Stromal cell of bone marrow (primary cell): Measurements from ENCODE around the gene PDE8B.
A peak's percentile ranks its signal among the peaks of the same experiment; 100 is the strongest.
"Not testable (repeated sequence)": the region's sequence is repeated elsewhere in the genome, so short reads cannot be mapped to it uniquely, and the experiment has no call there.

Experiments
- DNase-seq: peaks from one replicate; pipeline ENCODE4 v3.0.0-alpha.2; 2012; ENCODE audit warnings: low read depth

The PDE8B gene

DNA sequence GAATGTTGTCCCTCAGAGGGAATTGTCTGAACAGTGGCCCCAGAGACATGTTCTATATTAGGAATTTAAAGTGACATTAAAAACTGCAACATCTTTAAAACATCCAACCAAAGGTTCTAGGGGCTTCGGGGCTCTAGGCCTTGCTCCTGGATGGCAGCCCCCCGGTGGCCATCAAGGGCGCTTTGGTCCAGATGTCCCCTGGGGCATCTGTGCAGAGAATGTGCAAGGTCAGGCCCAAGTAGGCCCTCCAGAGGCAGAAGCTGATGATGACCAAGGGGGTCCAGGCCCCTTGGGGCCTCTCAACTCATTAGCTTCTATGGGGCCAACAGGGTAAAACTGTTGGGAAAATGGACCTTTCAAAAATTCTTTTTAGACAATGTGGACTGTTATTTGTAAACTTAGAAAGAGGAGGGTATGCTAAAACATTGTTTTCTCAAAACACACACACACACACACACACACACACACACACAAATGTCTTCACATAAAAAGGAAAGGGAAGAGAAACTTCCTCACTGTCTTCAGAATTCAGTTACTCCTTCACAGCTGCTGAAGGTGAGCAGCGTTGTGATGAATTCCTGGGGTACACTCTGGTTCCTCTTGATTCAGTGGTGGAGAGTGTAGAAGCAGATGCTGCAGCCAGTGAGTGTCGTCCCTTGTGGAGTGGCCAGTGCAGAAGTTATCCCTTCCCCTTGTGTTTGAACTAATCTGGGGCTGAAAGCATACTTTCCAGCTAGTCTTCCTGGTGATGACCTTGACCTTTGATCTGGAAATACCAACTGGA, 156.4 kb downstream of the PDE8B start:
- DNase-seq: no peak

GRCh38 chr5:77367741-77368140, 157.3 kb downstream of the PDE8B start:
- DNase-seq: no peak

DNA sequence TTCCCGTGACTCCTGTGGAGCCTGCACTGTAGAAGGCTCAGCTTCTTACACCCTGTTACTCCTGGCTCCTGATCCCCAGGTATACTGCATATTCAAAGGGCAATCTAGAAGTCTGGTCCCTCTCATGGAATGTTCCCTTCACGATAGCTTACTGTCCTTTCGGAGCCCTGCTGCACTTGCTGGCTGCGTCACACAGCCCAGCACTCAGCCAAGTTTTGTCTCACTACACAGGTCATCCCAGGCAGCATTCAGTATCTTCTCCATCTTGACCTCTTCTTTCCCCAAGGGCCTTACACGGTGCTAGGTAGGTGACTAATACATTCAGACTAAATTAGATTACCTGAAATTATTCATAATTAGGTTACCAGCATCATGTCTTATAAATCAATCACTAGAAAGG, 157.9 kb downstream of the PDE8B start:
- DNase-seq: no peak

GRCh38 chr5:77369566-77369965, 159.1 kb downstream of the PDE8B start:
- DNase-seq: no peak

GRCh38 chr5:77374686-77375085, 164.2 kb downstream of the PDE8B start:
- DNase-seq: no peak

DNA sequence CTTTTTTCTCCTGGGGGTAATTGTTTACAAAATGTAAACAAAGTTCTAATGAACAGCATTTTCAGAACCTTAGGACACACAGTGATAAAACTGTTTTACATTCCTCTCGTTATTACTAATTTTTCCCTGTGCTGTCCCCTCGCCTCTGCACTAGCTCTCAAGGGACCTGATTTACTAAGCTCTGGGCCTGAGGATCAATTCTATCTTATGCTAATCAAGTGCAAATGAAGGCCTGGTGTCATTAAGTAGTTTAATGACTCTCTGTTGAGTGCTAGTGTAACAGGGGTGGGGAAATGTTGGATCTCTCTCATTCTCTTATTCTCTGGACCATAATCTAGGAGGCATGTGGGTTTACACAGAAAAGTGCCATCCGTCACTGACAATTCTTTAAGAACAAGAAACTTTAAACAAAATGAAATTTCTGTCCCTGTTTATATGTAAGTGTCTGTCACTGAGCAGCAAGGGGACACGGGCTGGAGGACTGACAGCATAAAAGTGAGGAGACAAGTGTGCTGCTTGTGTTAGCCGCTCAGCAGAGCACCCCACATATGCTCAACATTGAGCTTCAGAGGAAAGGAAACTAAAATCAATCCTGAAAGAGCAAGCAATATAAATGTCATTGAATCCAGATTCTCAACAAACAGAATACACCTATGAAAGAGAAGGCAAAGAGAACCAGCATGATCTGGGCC, 166.3 kb downstream of the PDE8B start:
- no peak for DNase-seq

- DNase-seq: no peak
Observed at GRCh38 chr5:77379558-77380061, 169.1 kb downstream of the PDE8B start.

- DNase-seq: no peak
Observed at GRCh38 chr5:77380636-77381035, 170.2 kb downstream of the PDE8B start.

- DNase-seq: not testable (repeated sequence)
Observed at GRCh38 chr5:77383336-77383735, 172.9 kb downstream of the PDE8B start.

DNA sequence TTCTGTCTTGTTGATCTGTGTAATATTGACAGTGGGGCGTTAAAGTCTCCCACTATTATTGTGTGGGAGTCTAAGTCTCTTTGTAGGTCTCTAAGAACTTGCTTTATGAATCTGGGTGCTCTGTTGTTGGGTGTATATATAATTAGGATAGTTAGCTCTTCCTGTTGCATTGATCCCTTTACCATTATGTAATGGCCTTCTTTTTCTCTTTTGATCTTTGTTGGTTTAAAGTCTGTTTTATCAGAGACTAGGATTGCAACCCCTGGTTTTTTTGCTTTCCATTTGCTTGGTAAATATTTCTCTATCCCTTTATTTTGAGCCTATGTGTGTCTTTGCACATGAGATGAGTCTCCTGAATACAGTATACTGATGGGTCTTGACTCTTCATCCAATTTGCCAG, 175.9 kb downstream of the PDE8B start:
- DNase-seq: not testable (repeated sequence)

- no peak for DNase-seq
Observed at GRCh38 chr5:77389746-77390145, 179.3 kb downstream of the PDE8B start.

DNA sequence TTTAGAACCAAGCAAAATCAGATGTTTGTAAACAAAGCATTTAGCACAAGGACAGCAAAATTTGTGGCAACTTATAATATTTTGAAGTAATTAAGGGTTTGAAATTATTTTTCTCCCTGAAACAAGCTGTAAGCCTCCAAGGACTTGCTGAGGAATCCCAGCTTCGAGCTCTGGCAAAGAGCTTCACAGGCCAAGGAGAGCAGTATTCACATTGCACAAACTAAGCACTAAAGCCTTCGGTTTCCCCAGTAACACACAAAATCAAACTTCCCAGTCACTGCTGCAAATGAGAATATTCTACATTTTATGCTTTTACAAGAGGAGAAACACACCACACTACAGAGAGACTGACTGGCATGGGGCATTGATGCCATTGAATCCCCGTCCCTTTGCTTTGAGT, 179.7 kb downstream of the PDE8B start:
- no peak for DNase-seq

DNA sequence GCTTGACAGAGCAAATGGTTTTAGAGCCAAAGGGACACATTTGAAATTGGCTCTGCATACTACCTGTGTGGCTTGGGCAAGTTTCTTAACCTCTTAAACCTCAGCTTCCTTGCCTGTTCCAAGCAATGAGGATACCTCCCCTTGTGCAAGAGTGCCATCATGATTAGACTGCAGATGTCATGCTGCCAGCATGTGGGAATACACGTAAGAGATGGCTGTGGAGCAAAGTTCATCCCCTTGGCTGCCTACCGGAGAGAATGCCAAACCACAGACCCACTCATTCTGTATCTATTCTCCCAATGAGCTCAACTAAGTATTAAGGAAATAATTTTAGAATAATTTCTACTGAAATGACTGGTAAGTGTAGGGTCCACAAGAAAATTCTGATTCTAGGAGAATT, 180.3 kb downstream of the PDE8B start:
- DNase-seq: peak; percentile 57

DNA sequence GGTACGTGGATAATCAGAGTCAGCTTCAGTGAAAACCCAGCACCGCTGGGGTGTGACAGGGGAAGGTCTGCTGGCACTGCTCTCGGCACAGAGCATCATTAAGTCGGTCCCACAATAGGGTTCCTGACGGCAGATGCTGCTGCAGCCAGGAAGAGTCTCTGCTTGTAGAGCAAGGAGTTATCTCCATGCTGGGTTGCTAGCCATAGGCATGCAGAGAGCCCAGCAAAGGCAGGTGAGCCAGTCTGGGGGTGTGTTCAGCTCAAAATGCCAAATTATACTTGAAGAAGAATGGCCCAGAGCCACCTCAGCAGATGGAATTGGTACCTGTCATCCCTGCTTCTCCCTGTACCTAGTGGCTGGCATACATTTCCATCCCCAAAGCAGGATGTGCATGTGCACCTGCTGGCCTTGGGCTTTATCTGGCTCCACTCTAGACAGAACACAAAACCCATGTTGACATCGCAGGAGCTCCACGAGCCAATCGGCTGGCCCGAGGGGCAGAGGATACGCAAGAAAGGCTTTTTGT, 180.8 kb downstream of the PDE8B start:
- no peak for DNase-seq

- no peak for DNase-seq
Observed at GRCh38 chr5:77394064-77394715, 183.7 kb downstream of the PDE8B start.

- DNase-seq: no peak
Observed at GRCh38 chr5:77396017-77396416, 185.5 kb downstream of the PDE8B start.

DNA sequence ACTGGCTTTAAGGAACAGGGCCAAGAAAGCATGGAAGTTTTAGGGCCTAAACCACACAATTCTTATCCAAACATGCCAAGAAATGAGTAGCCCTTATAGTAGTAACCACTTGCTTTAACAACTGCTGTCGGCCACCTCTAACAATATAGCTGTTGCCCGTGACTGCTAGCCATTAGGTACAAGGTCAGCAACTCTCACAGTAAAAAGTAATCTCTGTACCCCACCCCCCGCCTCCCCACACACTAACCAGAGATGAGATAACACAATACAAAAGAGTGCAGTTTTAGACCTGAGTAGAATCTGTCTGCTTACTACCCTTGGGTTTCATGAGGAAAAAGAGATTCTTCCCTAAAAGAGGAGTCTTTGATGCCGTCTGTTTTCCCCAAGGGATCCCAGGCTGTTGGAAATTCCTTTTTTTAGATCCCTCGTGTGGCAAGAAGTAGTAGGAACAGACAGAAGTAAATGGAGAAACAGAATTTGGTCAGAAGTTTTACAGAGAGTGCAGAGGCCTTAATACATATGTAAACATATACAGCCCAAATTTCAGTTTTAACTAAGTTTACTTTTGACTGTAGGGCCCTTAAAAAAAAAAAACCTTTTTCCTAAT, 187.3 kb downstream of the PDE8B start:
- no peak for DNase-seq

DNA sequence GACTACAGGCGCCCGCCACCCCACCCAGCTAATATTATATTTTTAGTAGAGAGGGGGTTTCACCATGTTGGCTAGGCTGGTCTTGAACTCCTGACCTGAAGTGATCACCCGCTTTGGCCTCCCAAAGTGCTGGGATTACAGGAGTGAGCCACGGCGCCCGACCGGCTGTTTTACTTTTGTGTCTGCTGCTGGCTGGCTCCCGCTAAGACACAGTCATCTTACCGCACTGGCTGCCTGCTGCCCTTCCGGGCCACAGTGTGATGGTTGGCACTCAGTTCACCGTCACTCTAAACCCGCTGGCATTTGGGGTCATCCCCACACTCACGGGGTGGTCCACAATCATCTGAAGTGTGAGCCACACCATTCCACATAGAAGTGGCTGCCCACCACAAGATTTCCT, 188.0 kb downstream of the PDE8B start:
- DNase-seq: no peak

- DNase-seq: no peak
Observed at GRCh38 chr5:77398896-77399295, 188.4 kb downstream of the PDE8B start.

GRCh38 chr5:77400645-77401044, 190.2 kb downstream of the PDE8B start:
- DNase-seq: peak; percentile 22

GRCh38 chr5:77402796-77403195, 192.3 kb downstream of the PDE8B start:
- no peak for DNase-seq

DNA sequence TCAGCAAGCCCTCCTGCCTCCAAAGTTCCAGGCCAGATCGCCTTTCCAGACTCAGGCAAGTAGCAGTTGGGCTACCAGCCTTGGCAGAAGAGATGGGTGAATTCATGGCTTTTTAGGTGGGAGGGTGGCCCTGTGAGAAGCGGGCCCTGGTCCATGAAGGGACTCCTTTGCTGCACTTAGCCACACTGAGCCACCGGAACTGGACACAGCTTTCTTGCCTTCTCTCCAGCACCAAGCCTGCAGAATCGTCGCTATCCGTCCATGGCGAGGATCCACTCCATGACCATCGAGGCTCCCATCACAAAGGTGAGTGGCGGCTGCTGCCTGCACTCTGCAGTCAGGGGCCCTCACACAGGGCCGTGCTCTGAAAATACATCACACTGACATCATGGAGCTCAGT, 196.7 kb downstream of the PDE8B start:
- no peak for DNase-seq
